CD4-positive, alpha-beta T cell treated with Interleukin-17A for 1 hour (primary cell): ENCODE results near the gene DNM3.
"Not testable (repeated sequence)": the region's sequence is repeated elsewhere in the genome, so short reads cannot be mapped to it uniquely, and the experiment has no call there.

ENCODE experiments used
- DNase-seq: peaks from one replicate; pipeline ENCODE4 v3.0.0-alpha.2; 2020

Gene DNM3

GRCh38 chr1:172344444-172344843 lies 503.1 kb downstream of the DNM3 start:
- no peak for DNase-seq

DNA sequence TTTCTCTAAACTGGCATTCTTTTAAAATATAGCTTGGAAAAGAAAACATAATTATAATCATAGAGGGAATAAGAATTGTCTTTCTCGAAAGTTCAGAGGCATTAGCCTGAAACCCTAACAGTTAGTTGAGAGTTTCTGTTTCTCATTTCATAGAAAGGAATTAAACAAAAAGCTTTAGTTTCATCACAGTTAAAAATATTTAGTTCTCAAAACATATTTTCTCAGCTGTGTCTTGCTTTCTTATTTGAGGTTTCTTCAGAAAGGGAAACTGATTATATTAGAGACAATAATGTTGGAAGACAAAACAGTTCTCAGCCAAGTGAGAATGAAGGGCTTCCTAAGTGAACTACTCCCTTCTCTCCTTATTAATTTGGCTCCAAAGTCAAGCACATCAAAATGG lies 503.8 kb downstream of the DNM3 start:
- DNase-seq, result no peak

DNA sequence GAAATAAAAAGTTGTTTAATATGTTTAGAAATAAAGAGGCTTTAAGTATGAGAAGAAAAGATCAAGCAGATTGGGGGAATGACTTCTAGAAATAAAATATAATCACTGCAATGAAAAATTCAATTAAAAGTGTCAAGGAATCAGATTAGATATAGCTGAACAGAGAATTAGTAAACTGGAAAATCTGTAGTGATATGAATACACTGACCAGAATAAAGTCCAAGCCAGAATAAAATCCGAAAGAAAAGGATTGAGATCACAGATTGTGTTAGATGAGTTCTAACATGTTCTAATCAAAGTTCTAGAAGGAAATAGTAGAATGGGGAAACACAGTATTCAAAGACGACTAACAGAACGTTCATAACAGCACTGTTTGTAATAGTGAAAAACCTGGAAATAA lies 506.1 kb downstream of the DNM3 start:
- DNase-seq, result no peak

DNA sequence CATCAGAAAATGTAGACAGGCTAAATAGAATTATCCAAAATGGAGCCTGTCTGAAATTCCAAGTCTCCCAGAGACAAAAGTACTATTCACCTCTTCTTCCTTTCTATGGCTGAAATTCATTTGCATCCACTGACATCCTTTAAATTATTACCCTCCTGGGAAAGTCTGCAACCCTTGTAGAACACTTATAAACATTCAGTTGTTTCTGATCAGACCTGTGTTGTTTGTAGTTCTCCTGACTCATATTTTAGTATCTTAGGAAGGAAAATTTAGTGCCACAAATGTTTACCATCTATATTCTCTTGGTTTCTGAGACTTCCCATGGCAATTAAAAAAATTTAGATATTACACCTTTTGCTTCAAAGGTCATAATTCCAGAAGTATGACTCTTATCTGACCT lies 509.6 kb downstream of the DNM3 start:
- DNase-seq, result no peak

DNA sequence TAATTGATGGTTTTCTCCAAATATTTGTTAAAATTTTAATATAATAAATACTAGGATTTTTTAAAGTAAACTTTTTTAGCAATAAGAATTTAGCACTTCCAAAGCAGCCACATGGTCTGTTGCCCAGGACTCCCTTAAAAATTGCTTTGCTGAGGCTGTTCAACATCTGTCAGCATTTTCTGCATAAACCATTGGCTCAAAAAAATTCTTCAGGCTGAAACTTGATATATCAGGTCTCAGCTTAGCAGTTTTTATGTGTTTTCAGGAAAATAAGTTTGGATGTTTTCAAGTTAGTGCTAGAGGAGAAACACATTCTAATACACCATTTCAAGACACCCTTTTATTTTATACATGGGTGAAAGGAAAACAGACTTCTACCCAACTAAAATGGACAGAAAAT lies 510.0 kb downstream of the DNM3 start:
- no peak for DNase-seq

GRCh38 chr1:172351754-172352161 lies 510.5 kb downstream of the DNM3 start:
- DNase-seq, result no peak

- no peak for DNase-seq
These were observed 511.1 kb downstream of the DNM3 start for GRCh38 chr1:172352435-172352834.

DNA sequence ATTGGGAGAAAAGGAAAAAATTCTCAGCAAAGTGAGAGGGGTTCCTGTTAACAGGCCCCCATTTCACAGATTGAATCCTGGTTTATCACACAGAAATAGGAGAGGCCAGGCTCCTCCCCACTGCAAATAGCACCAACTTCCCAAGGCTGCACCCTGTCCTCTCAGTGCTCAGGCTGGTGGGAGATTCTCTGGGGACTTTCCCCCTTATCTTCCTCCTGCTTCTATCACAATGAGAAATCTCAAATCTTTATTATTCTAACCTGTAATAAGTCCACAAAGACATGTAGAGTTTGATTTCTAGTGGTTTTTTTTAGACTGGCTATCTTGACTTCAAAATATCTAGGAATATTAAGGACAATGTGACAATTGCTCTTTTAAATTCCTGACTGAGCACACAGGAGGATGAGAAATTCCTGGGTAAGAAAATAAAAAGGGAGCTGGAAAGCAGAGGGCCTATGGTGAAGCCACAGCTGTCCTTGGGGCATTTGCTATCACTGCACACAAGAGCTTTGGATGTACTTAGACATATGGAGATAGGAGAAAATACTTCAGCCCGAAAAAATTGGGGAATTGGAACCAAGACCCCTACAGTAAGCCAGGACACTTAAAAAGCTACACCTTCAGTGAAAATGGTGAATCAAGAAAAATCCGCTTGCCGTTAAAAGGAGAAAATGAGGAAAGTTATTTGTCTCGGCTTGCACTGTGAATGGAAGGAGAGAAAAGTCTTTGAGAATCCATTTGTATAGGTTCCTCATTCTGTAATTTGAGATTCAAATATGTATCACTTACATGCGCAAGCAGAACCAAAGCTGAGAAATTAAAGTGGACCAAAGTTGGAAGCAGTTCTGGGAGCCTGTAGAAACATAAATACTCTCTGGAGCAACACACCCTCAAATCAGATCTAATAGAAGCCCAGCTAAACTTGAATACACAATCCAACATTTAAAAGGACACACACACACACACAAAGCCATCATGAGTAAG lies 513.3 kb downstream of the DNM3 start:
- no peak for DNase-seq

DNA sequence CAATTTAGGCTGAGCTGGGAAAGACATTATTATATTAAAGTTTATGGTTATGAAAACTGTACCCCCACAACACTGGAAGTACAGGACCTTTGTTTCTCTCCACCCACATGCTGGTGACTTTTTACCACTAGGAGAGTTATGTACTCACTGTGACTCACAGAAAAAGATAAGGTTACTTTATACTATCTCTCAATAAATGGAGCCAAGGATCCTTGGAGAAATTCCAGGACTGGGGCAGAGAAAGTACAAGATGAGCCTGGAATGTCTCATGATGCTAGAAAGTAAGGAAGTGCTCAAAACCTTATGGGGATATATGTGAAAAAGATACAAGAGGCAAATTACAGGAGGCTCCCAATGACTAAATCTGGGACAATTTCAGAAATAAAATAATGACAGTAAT lies 515.3 kb downstream of the DNM3 start:
- DNase-seq, result no peak

- peak; percentile 20 for DNase-seq
These were observed 516.6 kb downstream of the DNM3 start for GRCh38 chr1:172357753-172358385.

- DNase-seq, result no peak
These were observed 518.2 kb downstream of the DNM3 start for GRCh38 chr1:172359491-172359999.

GRCh38 chr1:172360511-172360910 lies 519.2 kb downstream of the DNM3 start:
- no peak for DNase-seq

DNA sequence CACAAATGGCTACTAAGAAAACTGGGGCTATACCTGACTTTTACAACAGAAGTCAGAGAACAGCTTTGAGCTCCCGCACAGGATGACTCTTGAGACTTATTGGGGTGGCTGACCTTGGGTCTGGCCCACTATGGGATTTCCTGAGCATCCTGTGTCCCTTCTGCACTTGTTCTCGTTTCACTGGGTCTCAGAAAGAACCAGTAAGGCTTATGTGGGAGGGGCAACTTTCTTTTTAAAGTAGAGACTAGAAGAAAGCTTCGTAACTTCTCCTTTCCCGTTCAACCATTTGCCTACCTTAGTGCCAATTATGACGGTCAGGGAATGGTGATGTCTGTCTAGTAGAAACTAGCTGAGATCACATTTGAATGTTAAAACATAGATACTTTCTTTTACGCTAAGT lies 519.7 kb downstream of the DNM3 start:
- DNase-seq, result no peak

DNA sequence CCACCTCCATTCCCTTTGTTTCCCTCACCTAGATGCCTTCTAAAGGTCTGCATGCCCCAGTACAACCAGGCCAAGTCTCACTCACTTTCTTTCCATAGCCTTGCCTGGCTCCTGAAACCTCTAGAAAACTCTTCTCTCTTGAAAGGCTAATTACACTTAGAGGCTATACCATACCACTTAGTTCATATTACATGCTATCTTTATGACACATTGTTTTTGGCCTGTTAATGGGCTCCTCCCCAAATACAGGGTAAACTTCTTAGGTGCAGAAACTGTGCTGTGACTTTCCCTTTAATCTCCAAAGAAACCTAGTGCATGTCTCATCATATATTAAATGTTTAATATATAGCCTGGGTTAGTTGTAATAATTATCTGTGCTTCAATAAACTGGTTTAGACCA lies 522.6 kb downstream of the DNM3 start:
- DNase-seq, result no peak

DNA sequence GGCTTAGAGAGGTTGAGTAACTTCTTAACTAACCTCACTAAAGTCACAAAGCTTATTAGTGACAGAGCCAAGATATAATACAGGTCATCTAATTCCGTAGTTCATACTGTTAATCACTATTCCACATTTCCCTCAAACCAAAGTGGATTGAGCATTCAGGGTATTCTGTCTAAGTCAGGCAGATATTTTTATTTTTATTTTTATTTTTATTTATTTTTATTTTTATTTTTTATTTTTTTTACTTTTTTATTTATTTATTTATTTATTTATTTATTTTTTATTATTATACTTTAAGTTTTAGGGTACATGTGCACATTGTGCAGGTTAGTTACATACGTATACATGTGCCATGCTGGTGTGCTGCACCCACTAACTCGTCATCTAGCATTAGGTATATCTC lies 530.3 kb downstream of the DNM3 start:
- DNase-seq, result not testable (repeated sequence)

- no peak for DNase-seq
These were observed 532.6 kb downstream of the DNM3 start for GRCh38 chr1:172373864-172374263.

DNA sequence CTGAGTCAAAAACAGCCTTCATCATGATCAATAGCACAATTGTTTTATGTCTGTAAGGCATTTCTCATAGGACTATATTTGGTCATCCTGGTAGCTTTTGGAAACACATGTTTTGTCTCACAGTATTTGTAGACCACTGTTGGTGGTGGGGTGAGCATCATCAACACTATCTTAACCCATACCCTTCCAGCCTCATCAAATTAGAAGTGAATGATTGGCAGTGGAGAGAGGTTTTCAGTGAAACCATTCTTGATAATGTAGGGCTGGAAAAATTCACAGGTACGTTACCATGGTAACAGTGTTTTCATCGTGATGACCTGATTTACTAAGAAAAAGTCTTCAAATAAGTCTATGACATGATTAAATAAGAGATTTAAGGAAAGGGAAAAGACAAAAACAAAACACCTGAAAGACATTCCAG lies 533.9 kb downstream of the DNM3 start:
- peak; percentile 30 for DNase-seq

DNA sequence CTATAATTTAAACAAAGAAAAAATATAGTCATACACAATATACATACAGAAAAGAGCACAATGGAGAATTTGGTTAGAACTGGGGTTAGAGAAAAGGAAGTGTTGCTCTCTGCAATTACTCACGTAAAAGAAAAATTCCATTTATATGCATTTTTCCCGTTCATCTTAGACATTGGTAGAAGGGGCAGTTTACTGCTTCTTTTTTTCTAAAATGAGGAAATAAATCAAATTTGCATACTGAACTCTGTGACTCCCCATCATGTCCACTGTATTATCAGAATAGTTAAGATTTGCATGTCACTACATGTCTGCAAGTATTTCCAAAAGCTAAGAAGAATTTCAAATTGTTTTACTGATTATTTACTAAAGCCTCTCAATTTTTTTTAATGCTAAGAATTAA lies 535.1 kb downstream of the DNM3 start:
- no peak for DNase-seq

- DNase-seq, result no peak
These were observed 536.3 kb downstream of the DNM3 start for GRCh38 chr1:172377565-172377964.

GRCh38 chr1:172378109-172378760 lies 536.9 kb downstream of the DNM3 start:
- no peak for DNase-seq

DNA sequence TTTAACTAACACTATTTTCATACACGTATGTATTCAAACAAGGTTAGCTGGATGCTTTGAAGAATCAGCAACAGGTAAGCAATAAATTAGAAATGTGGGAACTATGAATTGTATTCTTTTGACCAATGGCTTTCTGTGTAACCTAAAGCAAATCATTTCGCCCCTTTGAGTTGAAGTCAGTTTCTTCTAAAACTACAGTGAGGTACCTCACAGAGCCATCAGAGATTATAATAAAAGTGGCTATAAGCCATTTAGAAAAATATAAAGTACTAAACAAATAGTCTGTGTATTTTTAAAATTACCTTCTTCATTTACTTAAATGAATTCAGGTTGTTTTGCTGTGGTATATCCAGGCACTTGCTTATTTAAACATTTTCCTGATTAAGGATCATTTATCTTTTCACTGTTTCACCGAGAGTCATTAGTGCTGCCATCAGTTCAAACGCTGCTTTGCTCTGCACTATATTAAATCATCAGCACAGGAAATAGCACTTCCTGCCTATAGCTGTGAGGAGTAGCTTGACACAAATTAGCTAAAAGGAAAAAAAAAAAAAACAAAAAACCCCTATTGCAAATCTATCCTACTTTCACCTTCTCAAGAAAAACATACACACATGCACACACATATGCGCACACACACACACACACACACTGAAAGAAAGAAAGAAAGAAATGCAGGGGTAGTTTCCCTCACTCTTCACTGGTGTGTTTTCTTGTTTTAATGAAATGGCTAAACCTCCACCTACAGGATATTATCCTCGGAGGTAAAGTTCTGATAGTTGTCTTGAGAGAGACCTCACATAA lies 539.3 kb downstream of the DNM3 start:
- DNase-seq, result peak; percentile 80

GRCh38 chr1:172381946-172382345 lies 540.6 kb downstream of the DNM3 start:
- no peak for DNase-seq

GRCh38 chr1:172382406-172382805 lies 541.1 kb downstream of the DNM3 start:
- DNase-seq, result no peak
